H1 (cell line): Measurements from ENCODE around the gene HECTD4. TPM values are rescaled to one million over a fixed set of nuclear protein-coding genes. Genes with fewer than 3 reads are reported as not detected.

Experiments
- CTCF ChIA-PET: fragments of 300-600 bp; sonication (Branson Sonifier 250); formaldehyde crosslinking; loops from one replicate; lab custom pipeline; 2021; ENCODE audit not compliant: partially characterized antibody; lab: Charles Lee
- POLR2A ChIA-PET: fragments of 300-600 bp; sonication (Branson Sonifier 250); formaldehyde crosslinking; loops from one replicate; lab custom pipeline; 2021; ENCODE audit warnings: inconsistent platforms; ENCODE audit not compliant: partially characterized antibody; lab: Charles Lee
- DNase-seq, 2 experiments: peaks; one replicate each; pipeline versions ENCODE4 v3.0.0 to v3.0.0-alpha.2; 2010 to 2022; ENCODE audit warnings: low spot score in 2 of 2, low read depth in 1 of 2, mixed read lengths in 1 of 2
- FAIRE-seq: peaks from 2 replicates; lab custom pipeline; 2011; peaks lifted over from hg19 to GRCh38; lab: Jason Lieb, UNC
- H2AFZ ChIP-seq: 2 replicates; pipeline ENCODE4 v1.8.1; 2012; ENCODE audit warnings: low read length, inconsistent platforms
- H2AK5ac ChIP-seq: 2 replicates; pipeline ENCODE4 v1.6.1; 2013; ENCODE audit warnings: low read depth, low read length
- H2BK120ac ChIP-seq: replicated peaks from 2 replicates; pipeline ENCODE3; 2013; ENCODE audit warnings: low read depth, low read length, inconsistent platforms
- H2BK12ac ChIP-seq: 2 replicates; pipeline ENCODE4 v1.6.1; 2013; ENCODE audit warnings: low read depth, low read length
- H2BK15ac ChIP-seq: 2 replicates; pipeline ENCODE4 v1.6.1; 2013; ENCODE audit warnings: low read length
- H2BK20ac ChIP-seq: 2 replicates; pipeline ENCODE4 v1.6.1; 2013; ENCODE audit warnings: low read length
- H2BK5ac ChIP-seq: 2 replicates; pipeline ENCODE4 v1.6.1; 2013; ENCODE audit warnings: low read depth, low read length
- H3K14ac ChIP-seq: 2 replicates; pipeline ENCODE4 v1.6.1; 2013; ENCODE audit warnings: inconsistent platforms; ENCODE audit not compliant: insufficient read length
- H3K18ac ChIP-seq: 2 replicates; pipeline ENCODE4 v1.6.1; 2013; ENCODE audit warnings: low read length; ENCODE audit errors: extremely low read depth
- H3K23ac ChIP-seq: 2 replicates; pipeline ENCODE4 v1.6.1; 2013; ENCODE audit warnings: inconsistent platforms; ENCODE audit not compliant: insufficient read length
- H3K23me2 ChIP-seq: 2 replicates; pipeline ENCODE4 v1.6.1; 2013; ENCODE audit warnings: low read depth, low read length
- H3K27ac ChIP-seq: 2 replicates; pipeline ENCODE4 v1.6.1; 2011; ENCODE audit warnings: low read depth, low read length, inconsistent platforms
- H3K27me3 ChIP-seq, 4 experiments: replicated peaks in 1 of 4; 1 replicate in 1 of 4; 2 replicates in 3 of 4; pipeline versions ENCODE4 v1.6.1 to v1.8.1; 2011 to 2013; ENCODE audit warnings: low read length in 3 of 4, mild to moderate bottlenecking in 3 of 4, inconsistent platforms in 2 of 4, mixed read lengths in 2 of 4, moderate library complexity in 1 of 4; ENCODE audit not compliant: control insufficient read depth in 3 of 4, insufficient read depth in 3 of 4; ENCODE audit errors: extremely low read depth in 1 of 4
- H3K36me3 ChIP-seq, 4 experiments: 2 replicates each; pipeline versions ENCODE4 v1.6.1 to v1.8.1; 2011 to 2013; ENCODE audit warnings: mild to moderate bottlenecking in 4 of 4, low read length in 3 of 4, moderate library complexity in 2 of 4, control low read depth in 1 of 4, inconsistent platforms in 1 of 4; ENCODE audit not compliant: insufficient read depth in 4 of 4, control insufficient read depth in 2 of 4
- H3K4ac ChIP-seq: replicated peaks from 2 replicates; pipeline ENCODE3; 2013; ENCODE audit warnings: low read length, low read depth, mixed read lengths, inconsistent platforms; ENCODE audit not compliant: insufficient read length
- H3K4me1 ChIP-seq, 4 experiments: replicated peaks in 1 of 4; 1 replicate in 1 of 4; 2 replicates in 3 of 4; pipeline versions ENCODE4 v1.6.1 to v1.8.1; 2011 to 2013; ENCODE audit warnings: low read length in 3 of 4, inconsistent platforms in 2 of 4, mixed read lengths in 1 of 4; ENCODE audit not compliant: insufficient read depth in 4 of 4, control insufficient read depth in 3 of 4
- H3K4me2 ChIP-seq, 2 experiments: 2 replicates each; pipeline versions ENCODE4 v1.6.1 to v1.8.1; 2011 to 2013; ENCODE audit warnings: low read depth in 2 of 2, low read length in 2 of 2, control low read depth in 1 of 2, inconsistent platforms in 1 of 2, mild to moderate bottlenecking in 1 of 2; ENCODE audit not compliant: insufficient read depth in 1 of 2
- H3K4me3 ChIP-seq, 4 experiments: fragments of 200-600, 300-600 bp in 1 of 4; sonication (generic), shearing (Covaris generic), sonication (Bioruptor Twin) in 1 of 4; 2 replicates each; pipeline versions ENCODE4 v1.5.1 to v1.8.1; 2011 to 2016; ENCODE audit warnings: low read length in 4 of 4, low read depth in 3 of 4, control low read depth in 2 of 4, inconsistent platforms in 2 of 4, mild to moderate bottlenecking in 2 of 4, mixed read lengths in 1 of 4, moderate library complexity in 1 of 4; ENCODE audit not compliant: insufficient read depth in 2 of 4; ENCODE audit errors: extremely low read depth in 1 of 4
- H3K56ac ChIP-seq: replicated peaks from 2 replicates; pipeline ENCODE3; 2013; ENCODE audit warnings: low read depth, mild to moderate bottlenecking, mixed read lengths, low read length, inconsistent platforms; ENCODE audit not compliant: insufficient read length
- H3K79me1 ChIP-seq: 2 replicates; pipeline ENCODE4 v1.6.1; 2013; ENCODE audit warnings: low read depth, low read length, control low read depth
- H3K79me2 ChIP-seq, 2 experiments: 2 replicates each; pipeline versions ENCODE4 v1.6.1 to v1.8.1; 2012 to 2013; ENCODE audit warnings: low read length in 2 of 2, mild to moderate bottlenecking in 2 of 2, inconsistent platforms in 1 of 2; ENCODE audit not compliant: insufficient read depth in 2 of 2, control insufficient read depth in 1 of 2
- H3K9ac ChIP-seq, 4 experiments: replicated peaks in 1 of 4; 1 replicate in 1 of 4; 2 replicates in 3 of 4; pipeline versions ENCODE4 v1.6.1 to v1.8.1; 2011 to 2013; ENCODE audit warnings: low read depth in 3 of 4, low read length in 3 of 4, control low read depth in 2 of 4, mild to moderate bottlenecking in 2 of 4, moderate library complexity in 2 of 4, inconsistent platforms in 1 of 4; ENCODE audit errors: extremely low read depth in 1 of 4
- H3K9me3 ChIP-seq, 2 experiments: 2 replicates each; pipeline versions ENCODE4 v1.6.1 to v1.8.1; 2012 to 2013; ENCODE audit warnings: mild to moderate bottlenecking in 2 of 2, moderate library complexity in 2 of 2, control low read depth in 1 of 2, inconsistent platforms in 1 of 2, low read depth in 1 of 2, low read length in 1 of 2, mixed read lengths in 1 of 2; ENCODE audit not compliant: insufficient read depth in 2 of 2
- H4K20me1 ChIP-seq, 2 experiments: replicated peaks in 1 of 2; 2 replicates each; pipeline versions ENCODE3 to v1.8.1; 2011 to 2013; ENCODE audit warnings: inconsistent platforms in 2 of 2, low read length in 2 of 2, mild to moderate bottlenecking in 1 of 2; ENCODE audit not compliant: insufficient read depth in 2 of 2, control insufficient read depth in 1 of 2
- H4K5ac ChIP-seq: 2 replicates; pipeline ENCODE4 v1.6.1; 2013; ENCODE audit warnings: low read length, low read depth, mixed read lengths, inconsistent platforms; ENCODE audit not compliant: insufficient read length
- H4K8ac ChIP-seq: 2 replicates; pipeline ENCODE4 v1.8.0; 2013; ENCODE audit warnings: mild to moderate bottlenecking, moderate library complexity, low read length, inconsistent platforms; ENCODE audit not compliant: insufficient read depth; ENCODE audit errors: extremely low read depth
- H4K91ac ChIP-seq: replicated peaks from 2 replicates; pipeline ENCODE3; 2013; ENCODE audit warnings: low read length, mixed read lengths, inconsistent platforms; ENCODE audit not compliant: insufficient read length
- ASH2L ChIP-seq: fragments of 200-600, 300-600 bp; sonication (generic); IDR thresholded peaks from one replicate; pipeline ENCODE4 v1.7.1; 2017; ENCODE audit warnings: low read length
- BACH1 ChIP-seq: IDR thresholded peaks from 2 replicates; pipeline ENCODE4 v1.6.1; 2012; ENCODE audit warnings: low read length, improper control_type of control experiment
- CEBPB ChIP-seq: IDR thresholded peaks from 2 replicates; pipeline ENCODE4 v1.6.1; 2012; ENCODE audit warnings: low read depth, low read length
- CHD1 ChIP-seq: IDR thresholded peaks from 2 replicates; pipeline ENCODE4 v1.6.1; 2012; ENCODE audit warnings: low read depth, low read length, improper control_type of control experiment
- CHD2 ChIP-seq: IDR thresholded peaks from 2 replicates; pipeline ENCODE4 v1.6.1; 2012; ENCODE audit warnings: low read length, improper control_type of control experiment
- FOSL1 ChIP-seq: IDR thresholded peaks from 2 replicates; pipeline ENCODE4 v1.6.1; 2011; ENCODE audit warnings: mild to moderate bottlenecking, low read depth, low read length, moderate library complexity; ENCODE audit not compliant: insufficient read depth
- HDAC2 ChIP-seq, 2 experiments: fragments of 300-600 bp in 1 of 2; sonication (generic) in 1 of 2; IDR thresholded peaks; 2 replicates each; pipeline ENCODE4 v1.6.1; 2011 to 2012; ENCODE audit warnings: low read depth in 2 of 2, low read length in 2 of 2, mild to moderate bottlenecking in 2 of 2, moderate library complexity in 2 of 2, borderline replicate concordance in 1 of 2, inconsistent platforms in 1 of 2
- JUND ChIP-seq: IDR thresholded peaks from 2 replicates; pipeline ENCODE4 v1.6.1; 2011; ENCODE audit warnings: mild to moderate bottlenecking, improper control_type of control experiment, low read length
- KDM4A ChIP-seq: IDR thresholded peaks from one replicate; pipeline ENCODE4 v1.7.1; 2012; ENCODE audit warnings: low read depth, mild to moderate bottlenecking, moderate library complexity, low read length, inconsistent platforms; ENCODE audit not compliant: severe bottlenecking
- KDM5A ChIP-seq: fragments of 200-600 bp; IDR thresholded peaks from 2 replicates; pipeline ENCODE4 v1.7.1; 2012; ENCODE audit warnings: mild to moderate bottlenecking, low read length, inconsistent platforms, mixed read lengths
- MAFK ChIP-seq: IDR thresholded peaks from 2 replicates; pipeline ENCODE4 v1.6.1; 2012; ENCODE audit warnings: low read depth, mild to moderate bottlenecking, improper control_type of control experiment, low read length
- RBBP5 ChIP-seq: IDR thresholded peaks from 2 replicates; pipeline ENCODE4 v1.7.1; 2012; ENCODE audit warnings: low read depth, mild to moderate bottlenecking, inconsistent platforms, low read length, moderate library complexity, borderline replicate concordance
- WGBS, 2 experiments: shearing (Covaris generic) in 1 of 2; methylation state at CpG; one replicate each; pipeline versions ENCODE4 v1.1.6 to v1.1.7; 2013 to 2015; ENCODE audit warnings: low lambda C conversion rate in 2 of 2, mixed read lengths in 2 of 2, inconsistent platforms in 1 of 2, low coverage in 1 of 2, missing lambda C conversion rate in 1 of 2; ENCODE audit not compliant: insufficient replicate concordance in 2 of 2, insufficient coverage in 1 of 2, insufficient read length in 1 of 2; ENCODE audit errors: extremely low coverage in 1 of 2, missing lambda C conversion rate in 1 of 2; 5-methylcytosine and 5-hydroxymethylcytosine counted together
- polyA plus RNA-seq, 7 experiments: library from polyadenylated mRNA; depleted of rRNA in 3 of 7; stranded (reverse) in 5 of 7; unstranded in 2 of 7; fragments of >200 nt in 5 of 7; fragments of 200-250 nt in 2 of 7; gene quantifications; 1 replicate in 5 of 7; 2 replicates in 1 of 7; 4 replicates in 1 of 7; pipeline versions ENCODE4 v1.2.1 to v1.2.3, GENCODE V29; 2011 to 2013; ENCODE audit warnings: missing spikeins in 2 of 7, mixed read lengths in 2 of 7
- total RNA-seq: library from RNA; stranded (reverse); fragmentation: NEBNext Ultra II Directional; extraction: Animal tissue kit (Norgen Biotek cat#: 25700); gene quantifications from 2 replicates; pipeline ENCODE4 v1.2.1, GENCODE V29; 2021
- TF ChIP-seq, protein P1 (sequence below): IDR thresholded peaks from 2 replicates; pipeline ENCODE4 v1.6.1; 2011; ENCODE audit warnings: low read length, improper control_type of control experiment

The HECTD4 gene
- total and polyA plus RNA-seq, 2 of the 8 experiments (the other 6 are each of a cell fraction or from before 2014, with no cell fraction given) = 6.5 to 33.7 TPM

DNA sequence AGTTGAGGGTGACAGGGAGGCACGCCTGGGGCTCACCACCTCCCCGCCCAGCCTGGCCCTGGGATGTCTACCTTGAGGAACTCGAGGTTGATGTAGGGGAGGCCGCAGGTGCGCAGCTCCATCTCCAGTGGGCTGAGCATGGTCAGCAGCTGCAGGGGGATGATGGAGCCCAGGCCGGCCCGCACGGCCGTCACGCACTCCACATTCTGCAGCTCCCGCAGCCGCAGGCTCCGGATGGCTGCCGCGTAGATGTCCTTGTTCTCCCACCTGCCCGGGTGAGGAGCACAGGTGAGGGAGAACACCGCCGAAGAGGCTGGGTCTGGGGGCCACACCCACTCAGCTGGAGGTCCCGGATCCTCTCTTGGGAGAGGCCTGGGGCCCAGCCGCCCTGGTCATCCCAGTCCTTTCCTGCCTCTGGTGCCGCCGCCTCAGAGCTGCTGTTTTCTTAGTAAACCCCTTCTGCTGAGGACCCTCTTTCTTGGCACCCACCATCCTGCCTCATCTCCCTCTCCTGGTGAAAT is 218.7 kb downstream of the HECTD4 start:
- H2BK15ac ChIP-seq = no peak overlapping the region
- H3K79me1 ChIP-seq = no peaks in the 10 kb centered on the region; the same call in 1 of the 2 replicates
- no peak overlapping the region for H3K18ac ChIP-seq
- H2BK12ac ChIP-seq = no peak overlapping the region
- no peaks in the 10 kb centered on the region for H4K20me1 ChIP-seq
- H3K14ac ChIP-seq = no peak overlapping the region
- H3K56ac ChIP-seq = no peak overlapping the region
- H3K79me2 ChIP-seq = no peaks in the 10 kb centered on the region
- no peak overlapping the region; the same call in 1 of the 2 replicates for H4K8ac ChIP-seq
- H3K4me1 ChIP-seq = no peaks in the 10 kb centered on the region; a peak in 1 of 7 replicates
- H2BK120ac ChIP-seq = no peak overlapping the region
- H3K27me3 ChIP-seq = no peaks in the 10 kb centered on the region
- H3K23me2 ChIP-seq = no peaks in the 10 kb centered on the region
- H3K23ac ChIP-seq = no peak overlapping the region
- no peak overlapping the region for H2AFZ ChIP-seq
- H2AK5ac ChIP-seq = no peak overlapping the region
- no peak overlapping the region for H3K4ac ChIP-seq
- ChIA-PET CTCF (interaction anchor here (0.6 kb wide), 2 partner anchors 56 to 470 kb away, joined by 3 to 4 read pairs; no protein-coding TSS in a partner anchor), POLR2A (interaction anchor here (0.5 to 1.3 kb wide), 2 partner anchors 12 to 61 kb away, joined by 4 read pairs; no protein-coding TSS in a partner anchor)
- H4K5ac ChIP-seq = no peak overlapping the region
- H2BK20ac ChIP-seq = no peak overlapping the region
- peaks cover 0 to 18% (median 10%) of the 10 kb centered on the region in 4 experiments; a peak in 5 of 8 replicates for H3K36me3 ChIP-seq
- no peak overlapping the region for H3K4me2 ChIP-seq
- TF ChIP-seq ASH2L (no peak), FOSL1 (no peak), KDM5A (no peak), HDAC2 (IDR thresholded peaks at IDR 0.05; ENCODE audit: borderline replicate concordance in 1 of 2, low read depth in 2 of 2, low read length in 2 of 2) (no peak), CEBPB (no peak), KDM4A (no peak), BACH1 (no peak), RBBP5 (no peak), CHD2 (no peak), MAFK (no peak), JUND (no peak), CHD1 (no peak)
- TF ChIP-seq, protein P1, sequence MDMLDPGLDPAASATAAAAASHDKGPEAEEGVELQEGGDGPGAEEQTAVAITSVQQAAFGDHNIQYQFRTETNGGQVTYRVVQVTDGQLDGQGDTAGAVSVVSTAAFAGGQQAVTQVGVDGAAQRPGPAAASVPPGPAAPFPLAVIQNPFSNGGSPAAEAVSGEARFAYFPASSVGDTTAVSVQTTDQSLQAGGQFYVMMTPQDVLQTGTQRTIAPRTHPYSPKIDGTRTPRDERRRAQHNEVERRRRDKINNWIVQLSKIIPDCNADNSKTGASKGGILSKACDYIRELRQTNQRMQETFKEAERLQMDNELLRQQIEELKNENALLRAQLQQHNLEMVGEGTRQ = no peak
- 95% methylated on average over 22 of the region's 22 CpGs; no CpG with 5 or more reads in 1 of the 2 experiments for WGBS, 2 experiments
- H4K91ac ChIP-seq = no peak overlapping the region
- H3K9me3 ChIP-seq = peaks cover 11 to 12% of the 10 kb centered on the region in 2 experiments
- H3K27ac ChIP-seq = no peak overlapping the region
- DNase-seq (no peak), FAIRE-seq (no peak)
- no peak overlapping the region for H3K9ac ChIP-seq
- H3K4me3 ChIP-seq = no peak overlapping the region
- no peak overlapping the region for H2BK5ac ChIP-seq
